Right lobe of liver (tissue), 6 donors: Measurements from ENCODE around the gene ABHD12. TPM values are rescaled to one million over a fixed set of nuclear protein-coding genes. Genes with fewer than 3 reads are reported as not detected.

Source experiments
- ATAC-seq, 4 donors: fragments of 200-7000 bp; cut with Tn5 transposase; one replicate each; pipeline ENCODE4 v1.9.1; 2020; ENCODE audit warnings: mild to moderate bottlenecking in 4 of 4, moderate library complexity in 4 of 4
- DNase-seq, 3 donors: peaks; one replicate each; pipeline ENCODE4 v3.0.0-alpha.2; 2020
- H3K27ac ChIP-seq, 3 donors: fragments of 200-600 bp; one replicate each; pipeline ENCODE4 v1.8.0; 2022
- H3K27me3 ChIP-seq, 2 donors: fragments of 200-600 bp; one replicate each; pipeline ENCODE4 v1.8.0; 2022
- H3K36me3 ChIP-seq, 4 donors: fragments of 200-600 bp; sonication (generic) in 1 of 4; one replicate each; pipeline versions ENCODE4 v1.5.1 to v1.8.0; 2017 to 2022; ENCODE audit warnings: control low read depth in 1 of 4
- H3K4me1 ChIP-seq, 4 donors: fragments of 200-600 bp; sonication (generic) in 1 of 4; one replicate each; pipeline versions ENCODE4 v1.5.1 to v1.8.0; 2017 to 2022; ENCODE audit warnings: control low read depth in 1 of 4
- H3K4me3 ChIP-seq, 3 donors: fragments of 200-600 bp; one replicate each; pipeline ENCODE4 v1.8.0; 2022
- H3K9me3 ChIP-seq, 4 donors: fragments of 200-600 bp; sonication (generic) in 1 of 4; one replicate each; pipeline versions ENCODE4 v1.5.1 to v1.8.0; 2017 to 2022; ENCODE audit warnings: control low read depth in 1 of 4
- POLR2A ChIP-seq: fragments of 450-650 bp; IDR thresholded peaks from one replicate; pipeline ENCODE4 v1.6.1; 2017; ENCODE audit warnings: antibody characterized with exemption, mild to moderate bottlenecking
- WGBS: methylation state at CpG from one replicate; pipeline ENCODE4 v1.1.6; 2018; ENCODE audit warnings: low coverage, low lambda C conversion rate; ENCODE audit not compliant: insufficient coverage; ENCODE audit errors: missing lambda C conversion rate; 5-methylcytosine and 5-hydroxymethylcytosine counted together
- intact Hi-C, 2 donors: fragments of 100-400 bp; cut with DNase I; formaldehyde crosslinking; loops; one replicate each; pipeline versions ENCODE4 v1.11.2 to v1.14.1; 2022
- total RNA-seq, 6 experiments: library from RNA; depleted of rRNA in 2 of 6; stranded (reverse); fragments of >200 nt in 2 of 6; fragmentation: NEBNext Ultra II Directional in 3 of 6; extraction: Animal tissue kit (Norgen Biotek cat#: 25700) in 3 of 6; gene quantifications; one replicate each; pipeline versions ENCODE4 v1.1.0 to v1.2.4, GENCODE V29; 2016 to 2023
- TF ChIP-seq, protein P1 (sequence below), 4 donors: fragments of 200-600 bp in 3 of 4; fragments of 450-650 bp in 1 of 4; IDR thresholded peaks; one replicate each; pipeline versions ENCODE4 v1.5.1 to v1.8.0; 2016 to 2022; ENCODE audit warnings: antibody characterized with exemption in 4 of 4, mild to moderate bottlenecking in 2 of 4
- donor health status: DM: no; HTN: yes; CAD: no.
- donor health status: DM: no; HTN: no; CAD: no.
- donor health status: DM: no; HTN: no; CAD: no.
- donor health status: DM: no; HTN: yes; CAD: no.
- donor health status: DM: no; HTN: yes; CAD: no.

The ABHD12 gene
- total RNA-seq, 6 experiments from 2014 or later, result 16.1 to 23.6 (median 18.7) TPM

DNA sequence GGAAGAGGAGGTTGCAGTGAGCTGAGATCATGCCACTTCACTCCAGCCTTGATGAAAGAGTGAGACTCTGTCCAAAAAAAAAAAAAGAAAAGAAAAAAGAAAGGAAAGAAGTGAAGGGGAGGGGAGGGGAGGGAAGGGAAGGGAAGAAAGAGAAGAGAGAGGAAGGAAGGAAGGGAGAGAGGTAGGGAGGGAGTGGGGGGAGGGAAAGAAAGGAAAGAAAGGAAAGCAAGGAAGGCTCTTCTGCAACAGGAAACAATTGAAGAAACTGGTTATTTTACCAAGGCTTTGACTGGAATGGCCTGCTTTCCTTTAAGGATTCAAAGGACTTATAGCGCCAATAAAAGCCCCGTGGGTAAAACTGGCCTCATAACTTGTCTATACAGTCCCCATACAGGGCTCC is 64.6 kb downstream of the ABHD12 start:
- Histone ChIP-seq H3K27me3 (no peaks in the 10 kb centered on the region), H3K27ac (no peak overlapping the region), H3K9me3 (no peaks in the 10 kb centered on the region), H3K36me3 (peaks cover 0 to 6% (median 0%) of the 10 kb centered on the region in 4 donors), H3K4me1 (no peaks in the 10 kb centered on the region), H3K4me3 (no peak overlapping the region)
- TF ChIP-seq, protein P1, sequence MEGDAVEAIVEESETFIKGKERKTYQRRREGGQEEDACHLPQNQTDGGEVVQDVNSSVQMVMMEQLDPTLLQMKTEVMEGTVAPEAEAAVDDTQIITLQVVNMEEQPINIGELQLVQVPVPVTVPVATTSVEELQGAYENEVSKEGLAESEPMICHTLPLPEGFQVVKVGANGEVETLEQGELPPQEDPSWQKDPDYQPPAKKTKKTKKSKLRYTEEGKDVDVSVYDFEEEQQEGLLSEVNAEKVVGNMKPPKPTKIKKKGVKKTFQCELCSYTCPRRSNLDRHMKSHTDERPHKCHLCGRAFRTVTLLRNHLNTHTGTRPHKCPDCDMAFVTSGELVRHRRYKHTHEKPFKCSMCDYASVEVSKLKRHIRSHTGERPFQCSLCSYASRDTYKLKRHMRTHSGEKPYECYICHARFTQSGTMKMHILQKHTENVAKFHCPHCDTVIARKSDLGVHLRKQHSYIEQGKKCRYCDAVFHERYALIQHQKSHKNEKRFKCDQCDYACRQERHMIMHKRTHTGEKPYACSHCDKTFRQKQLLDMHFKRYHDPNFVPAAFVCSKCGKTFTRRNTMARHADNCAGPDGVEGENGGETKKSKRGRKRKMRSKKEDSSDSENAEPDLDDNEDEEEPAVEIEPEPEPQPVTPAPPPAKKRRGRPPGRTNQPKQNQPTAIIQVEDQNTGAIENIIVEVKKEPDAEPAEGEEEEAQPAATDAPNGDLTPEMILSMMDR (IDR thresholded peaks at IDR 0.05), result no peak
- TF ChIP-seq POLR2A, result no peak
- WGBS, result no CpG with 5 or more reads among the region's 2 CpGs
- no peak for ATAC-seq
- DNase-seq, result no peak
- intact Hi-C loops, result no loop called here

DNA sequence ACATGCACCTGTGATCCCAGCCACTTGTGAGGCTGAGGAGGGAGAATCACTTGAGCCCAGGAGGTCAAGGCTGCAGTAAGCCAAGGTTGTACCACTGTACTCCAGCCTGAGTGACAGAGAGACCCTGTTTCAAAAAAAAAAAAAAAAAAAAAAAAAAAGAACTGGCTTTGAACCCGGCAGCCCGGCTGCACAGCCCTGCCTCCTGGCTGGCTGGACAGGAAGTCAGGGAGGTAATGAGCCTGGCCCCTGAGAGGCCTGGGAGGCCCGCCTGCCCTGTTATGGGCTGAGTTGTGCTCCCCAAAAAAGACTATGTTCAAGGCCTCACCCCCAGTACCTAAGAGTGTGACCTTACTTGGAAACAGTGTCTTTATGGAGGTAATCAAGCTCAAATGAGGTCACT is 65.6 kb downstream of the ABHD12 start:
- intact Hi-C loops, result no loop called here
- peaks cover 0 to 6% (median 0%) of the 10 kb centered on the region in 4 donors for H3K36me3 ChIP-seq
- no peak for TF ChIP-seq POLR2A
- TF ChIP-seq, protein P1 (IDR thresholded peaks at IDR 0.05), result no peak
- no peak overlapping the region for H3K4me3 ChIP-seq
- H3K9me3 ChIP-seq, result no peaks in the 10 kb centered on the region
- ATAC-seq, result peak in 3 of 4 donors; percentile 22 to 29 (median 27)
- DNase-seq, result no peak
- no peak overlapping the region for H3K27ac ChIP-seq
- no peaks in the 10 kb centered on the region for H3K27me3 ChIP-seq
- no peaks in the 10 kb centered on the region for H3K4me1 ChIP-seq
- WGBS, result 39% methylated on average over 2 of the region's 3 CpGs

DNA sequence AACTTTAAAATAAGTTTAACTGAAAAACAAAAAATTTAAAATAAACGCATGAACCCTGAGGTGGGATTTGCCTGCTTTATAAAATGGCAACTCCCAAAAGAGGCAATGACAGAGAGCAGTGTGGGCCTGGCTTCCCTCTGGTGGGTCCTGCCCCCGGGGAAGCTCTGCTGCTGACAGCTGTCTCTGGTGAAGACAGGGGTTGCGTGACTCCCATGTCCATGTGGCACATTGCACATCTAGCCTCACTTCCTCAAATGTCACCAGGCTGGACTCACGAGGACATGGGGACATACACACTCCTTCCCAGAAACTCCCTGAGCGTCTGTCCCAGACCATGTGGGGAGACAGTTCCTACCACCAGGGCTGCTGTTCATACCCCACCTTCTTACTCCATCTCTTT is 66.2 kb downstream of the ABHD12 start:
- H3K27me3 ChIP-seq, result no peaks in the 10 kb centered on the region
- intact Hi-C loops, result no loop called here
- WGBS, result 100% methylated on average over 1 of the region's 5 CpGs
- peaks cover 0 to 6% (median 0%) of the 10 kb centered on the region in 4 donors for H3K36me3 ChIP-seq
- H3K9me3 ChIP-seq, result no peaks in the 10 kb centered on the region
- H3K4me1 ChIP-seq, result no peaks in the 10 kb centered on the region
- ATAC-seq, result peak; percentile 62 to 83 (median 74)
- peak in 1 of 3 donors; percentile 58 for DNase-seq
- no peak overlapping the region for H3K4me3 ChIP-seq
- no peak for TF ChIP-seq POLR2A
- TF ChIP-seq, protein P1 (IDR thresholded peaks at IDR 0.05), result no peak
- H3K27ac ChIP-seq, result no peak overlapping the region

DNA sequence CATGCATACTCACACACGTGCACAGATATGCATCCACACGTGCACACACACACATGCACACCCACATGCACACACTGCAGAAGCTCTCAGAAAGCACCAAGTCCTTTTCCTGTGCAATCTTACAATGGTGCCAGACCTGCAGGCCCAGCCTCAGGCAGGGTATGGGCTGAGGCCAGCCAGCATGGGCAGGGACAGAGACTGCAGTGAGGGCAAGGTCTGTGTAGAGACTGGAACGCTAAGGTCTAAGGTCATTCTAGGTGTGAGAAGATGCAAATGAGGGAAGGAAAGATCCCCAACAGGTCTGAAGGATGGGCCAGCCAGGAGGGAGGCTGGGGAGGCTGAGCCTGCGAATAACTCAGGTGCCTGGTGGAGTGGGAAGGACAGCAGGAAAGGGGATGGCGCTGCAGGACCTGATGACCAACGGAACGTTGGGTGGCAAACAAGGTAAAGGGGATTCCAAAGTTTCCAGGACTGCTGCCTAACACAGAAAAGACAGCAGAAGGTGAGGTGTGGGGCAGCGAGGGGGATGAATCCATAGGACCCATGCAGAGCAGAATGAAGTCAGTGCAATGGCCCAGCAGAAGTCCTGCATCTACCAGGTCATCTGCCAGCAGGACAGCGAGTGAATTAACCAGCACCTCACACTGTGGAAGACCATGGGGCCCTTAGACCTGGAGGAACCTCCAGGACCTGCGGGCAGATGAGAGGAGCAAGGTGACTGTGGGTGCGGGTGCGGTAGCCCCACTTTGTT is 67.0 kb downstream of the ABHD12 start:
- H3K9me3 ChIP-seq, result no peaks in the 10 kb centered on the region
- H3K27me3 ChIP-seq, result no peaks in the 10 kb centered on the region
- no peaks in the 10 kb centered on the region for H3K4me1 ChIP-seq
- DNase-seq, result no peak
- intact Hi-C loops, result no loop called here
- H3K4me3 ChIP-seq, result no peak overlapping the region
- no peak overlapping the region for H3K27ac ChIP-seq
- TF ChIP-seq POLR2A, result no peak
- TF ChIP-seq, protein P1 (IDR thresholded peaks at IDR 0.05), result no peak
- peaks cover 0 to 6% (median 0%) of the 10 kb centered on the region in 4 donors for H3K36me3 ChIP-seq
- WGBS, result 92% methylated on average over 8 of the region's 12 CpGs
- peak in 2 of 4 donors; percentile 12 to 33 for ATAC-seq
